Liver (tissue), 9 donors: ENCODE data around the gene AARSD1. TPM values are rescaled to one million over a fixed set of nuclear protein-coding genes. Genes with fewer than 3 reads are reported as not detected.

Source experiments
- DNase-seq: peaks from one replicate; pipeline ENCODE4 v3.0.0-alpha.2; 2017; ENCODE audit warnings: low spot score
- H3K27ac ChIP-seq, 2 donors: one replicate each; pipeline ENCODE4 v1.7.0; 2013; ENCODE audit warnings: inconsistent platforms in 2 of 2, low read length in 2 of 2, control low read depth in 1 of 2, low read depth in 1 of 2, mild to moderate bottlenecking in 1 of 2
- H3K27me3 ChIP-seq, 4 donors: one replicate each; pipeline versions ENCODE4 v1.6.1 to v1.7.0; 2013; ENCODE audit warnings: low read length in 3 of 4, inconsistent platforms in 1 of 4, mild to moderate bottlenecking in 1 of 4, moderate library complexity in 1 of 4; ENCODE audit not compliant: control insufficient read depth in 4 of 4, insufficient read depth in 4 of 4
- H3K36me3 ChIP-seq, 4 donors: one replicate each; pipeline versions ENCODE4 v1.6.1 to v1.7.0; 2013; ENCODE audit warnings: low read length in 3 of 4, mild to moderate bottlenecking in 3 of 4, low read depth in 1 of 4, moderate library complexity in 1 of 4; ENCODE audit not compliant: control insufficient read depth in 4 of 4, insufficient read depth in 3 of 4
- H3K4me1 ChIP-seq, 4 donors: one replicate each; pipeline versions ENCODE4 v1.6.1 to v1.7.0; 2013; ENCODE audit warnings: low read length in 3 of 4, mild to moderate bottlenecking in 3 of 4, moderate library complexity in 1 of 4; ENCODE audit not compliant: control insufficient read depth in 4 of 4, insufficient read depth in 4 of 4
- H3K4me3 ChIP-seq, 3 donors: one replicate each; pipeline versions ENCODE4 v1.6.1 to v1.7.0; 2013; ENCODE audit warnings: low read length in 3 of 3, control low read depth in 1 of 3, low read depth in 1 of 3, mild to moderate bottlenecking in 1 of 3
- H3K9ac ChIP-seq, 2 donors: one replicate each; pipeline ENCODE4 v1.7.0; 2013; ENCODE audit warnings: low read length in 2 of 2, mild to moderate bottlenecking in 2 of 2, moderate library complexity in 2 of 2, control low read depth in 1 of 2, low read depth in 1 of 2
- H3K9me3 ChIP-seq, 4 donors: one replicate each; pipeline versions ENCODE4 v1.6.1 to v1.7.0; 2013; ENCODE audit warnings: low read length in 3 of 4; ENCODE audit not compliant: control insufficient read depth in 4 of 4
- FOXA2 ChIP-seq: IDR thresholded peaks from 2 replicates; pipeline ENCODE4 v1.6.1; 2016; ENCODE audit warnings: antibody characterized with exemption
- GABPA ChIP-seq, 2 donors: IDR thresholded peaks in 1 of 2; conservative IDR thresholded peaks in 1 of 2; 2 replicates each; pipeline ENCODE4 v1.6.1; 2016; ENCODE audit warnings: antibody characterized with exemption in 2 of 2, mild to moderate bottlenecking in 1 of 2, moderate library complexity in 1 of 2
- HNF4A ChIP-seq, 2 donors: conservative IDR thresholded peaks; 2 replicates each; pipeline ENCODE4 v1.6.1; 2016; ENCODE audit warnings: antibody characterized with exemption in 2 of 2, mild to moderate bottlenecking in 2 of 2
- HNF4G ChIP-seq: IDR thresholded peaks from 2 replicates; pipeline ENCODE4 v1.6.1; 2016; ENCODE audit warnings: antibody characterized with exemption
- JUND ChIP-seq, 2 donors: IDR thresholded peaks; 2 replicates each; pipeline ENCODE4 v1.6.1; 2016; ENCODE audit warnings: antibody characterized with exemption in 2 of 2
- NR2F2 ChIP-seq: IDR thresholded peaks from 2 replicates; pipeline ENCODE4 v1.6.1; 2016; ENCODE audit warnings: antibody characterized with exemption
- RAD21 ChIP-seq, 2 donors: IDR thresholded peaks; 2 replicates each; pipeline ENCODE4 v1.6.1; 2016; ENCODE audit warnings: antibody characterized with exemption in 2 of 2, mild to moderate bottlenecking in 2 of 2
- RXRA ChIP-seq, 2 donors: IDR thresholded peaks; 2 replicates each; pipeline ENCODE4 v1.6.1; 2017 to 2018; ENCODE audit warnings: antibody characterized with exemption in 2 of 2, mild to moderate bottlenecking in 1 of 2
- SP1 ChIP-seq: IDR thresholded peaks from 2 replicates; pipeline ENCODE4 v1.6.1; 2018; ENCODE audit warnings: antibody characterized with exemption, mild to moderate bottlenecking
- TAF1 ChIP-seq: conservative IDR thresholded peaks from 2 replicates; pipeline ENCODE4 v1.6.1; 2016; ENCODE audit warnings: antibody characterized with exemption, mild to moderate bottlenecking
- YY1 ChIP-seq: IDR thresholded peaks from 2 replicates; pipeline ENCODE4 v1.6.1; 2016; ENCODE audit warnings: antibody characterized with exemption, mild to moderate bottlenecking
- WGBS: extraction: QIAGEN DNeasy Blood & Tissue Kit; methylation state at CpG from one replicate; pipeline ENCODE4 v1.1.7; 2013; 5-methylcytosine and 5-hydroxymethylcytosine counted together
- polyA plus RNA-seq, 2 donors: library from polyadenylated mRNA; stranded (reverse) in 1 of 2; unstranded in 1 of 2; fragments of 200-250 nt in 1 of 2; fragments of >200 nt in 1 of 2; fragmentation: Nextera tagmentation in 1 of 2; extraction: Ambion mirVana in 1 of 2; gene quantifications; one replicate each; pipeline versions ENCODE4 v1.2.1 to v1.2.3, GENCODE V29; 2013 to 2015
- total RNA-seq, 2 donors: library from RNA; depleted of rRNA; stranded (reverse); fragments of >200 nt; gene quantifications; one replicate each; pipeline ENCODE4 v1.2.3, GENCODE V29; 2014
- TF ChIP-seq, protein P1 (sequence below): IDR thresholded peaks from 2 replicates; pipeline ENCODE4 v1.6.1; 2016; ENCODE audit warnings: antibody characterized with exemption
- TF ChIP-seq, protein P2 (sequence below): IDR thresholded peaks from 2 replicates; pipeline ENCODE4 v1.6.1; 2016; ENCODE audit warnings: antibody characterized with exemption, mild to moderate bottlenecking
- TF ChIP-seq, protein P3 (sequence below): IDR thresholded peaks from 2 replicates; pipeline ENCODE4 v1.6.1; 2016; ENCODE audit warnings: antibody characterized with exemption
- donor health status: healthy.
- donor health status: healthy.
- donor health status: healthy.
- donor health status: healthy.
- donor health status: healthy.

The AARSD1 gene
- total and polyA plus RNA-seq, 4 donors, result 8.2 to 25.2 (median 19.6) TPM

DNA sequence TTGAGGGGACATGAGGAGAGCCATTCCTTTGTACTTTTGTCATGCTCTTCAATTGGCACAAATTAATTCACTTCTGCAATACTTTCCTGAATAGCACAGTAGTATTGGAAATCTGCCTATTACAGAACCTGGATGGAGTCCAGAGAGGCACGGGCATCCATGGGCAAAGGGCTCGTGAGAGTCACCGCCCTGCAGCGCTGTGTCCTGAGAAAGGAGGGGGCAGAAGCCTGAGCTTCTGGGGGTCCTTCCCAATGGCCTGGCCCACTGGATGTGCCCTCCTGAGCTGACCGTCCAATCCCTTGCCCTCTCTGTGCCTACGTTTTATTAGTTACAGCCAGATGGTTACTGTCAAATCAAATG is 60.2 kb downstream of the AARSD1 start:
- H3K4me3 ChIP-seq, result no peak overlapping the region
- no peak for DNase-seq
- H3K4me1 ChIP-seq, result peaks cover 4 to 42% (median 19%) of the 10 kb centered on the region in 4 donors
- H3K27me3 ChIP-seq, result no peaks in the 10 kb centered on the region
- peak overlapping the region in 1 of 2 donors; percentile 2 for H3K27ac ChIP-seq
- no peak overlapping the region for H3K9ac ChIP-seq
- WGBS, result 36% methylated on average over 6 of the region's 6 CpGs
- peaks cover 0 to 40% (median 12%) of the 10 kb centered on the region in 4 donors for H3K36me3 ChIP-seq
- H3K9me3 ChIP-seq, result no peaks in the 10 kb centered on the region
- TF ChIP-seq JUND (IDR thresholded peaks at IDR 0.05), result peak in 1 of 2 donors; percentile 30
- peak; percentile 35 to 79 for TF ChIP-seq RXRA (IDR thresholded peaks at IDR 0.05)
- TF ChIP-seq FOXA2, result no peak
- TF ChIP-seq, protein P1, sequence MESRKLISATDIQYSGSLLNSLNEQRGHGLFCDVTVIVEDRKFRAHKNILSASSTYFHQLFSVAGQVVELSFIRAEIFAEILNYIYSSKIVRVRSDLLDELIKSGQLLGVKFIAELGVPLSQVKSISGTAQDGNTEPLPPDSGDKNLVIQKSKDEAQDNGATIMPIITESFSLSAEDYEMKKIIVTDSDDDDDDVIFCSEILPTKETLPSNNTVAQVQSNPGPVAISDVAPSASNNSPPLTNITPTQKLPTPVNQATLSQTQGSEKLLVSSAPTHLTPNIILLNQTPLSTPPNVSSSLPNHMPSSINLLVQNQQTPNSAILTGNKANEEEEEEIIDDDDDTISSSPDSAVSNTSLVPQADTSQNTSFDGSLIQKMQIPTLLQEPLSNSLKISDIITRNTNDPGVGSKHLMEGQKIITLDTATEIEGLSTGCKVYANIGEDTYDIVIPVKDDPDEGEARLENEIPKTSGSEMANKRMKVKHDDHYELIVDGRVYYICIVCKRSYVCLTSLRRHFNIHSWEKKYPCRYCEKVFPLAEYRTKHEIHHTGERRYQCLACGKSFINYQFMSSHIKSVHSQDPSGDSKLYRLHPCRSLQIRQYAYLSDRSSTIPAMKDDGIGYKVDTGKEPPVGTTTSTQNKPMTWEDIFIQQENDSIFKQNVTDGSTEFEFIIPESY, result no peak
- TF ChIP-seq, protein P2, sequence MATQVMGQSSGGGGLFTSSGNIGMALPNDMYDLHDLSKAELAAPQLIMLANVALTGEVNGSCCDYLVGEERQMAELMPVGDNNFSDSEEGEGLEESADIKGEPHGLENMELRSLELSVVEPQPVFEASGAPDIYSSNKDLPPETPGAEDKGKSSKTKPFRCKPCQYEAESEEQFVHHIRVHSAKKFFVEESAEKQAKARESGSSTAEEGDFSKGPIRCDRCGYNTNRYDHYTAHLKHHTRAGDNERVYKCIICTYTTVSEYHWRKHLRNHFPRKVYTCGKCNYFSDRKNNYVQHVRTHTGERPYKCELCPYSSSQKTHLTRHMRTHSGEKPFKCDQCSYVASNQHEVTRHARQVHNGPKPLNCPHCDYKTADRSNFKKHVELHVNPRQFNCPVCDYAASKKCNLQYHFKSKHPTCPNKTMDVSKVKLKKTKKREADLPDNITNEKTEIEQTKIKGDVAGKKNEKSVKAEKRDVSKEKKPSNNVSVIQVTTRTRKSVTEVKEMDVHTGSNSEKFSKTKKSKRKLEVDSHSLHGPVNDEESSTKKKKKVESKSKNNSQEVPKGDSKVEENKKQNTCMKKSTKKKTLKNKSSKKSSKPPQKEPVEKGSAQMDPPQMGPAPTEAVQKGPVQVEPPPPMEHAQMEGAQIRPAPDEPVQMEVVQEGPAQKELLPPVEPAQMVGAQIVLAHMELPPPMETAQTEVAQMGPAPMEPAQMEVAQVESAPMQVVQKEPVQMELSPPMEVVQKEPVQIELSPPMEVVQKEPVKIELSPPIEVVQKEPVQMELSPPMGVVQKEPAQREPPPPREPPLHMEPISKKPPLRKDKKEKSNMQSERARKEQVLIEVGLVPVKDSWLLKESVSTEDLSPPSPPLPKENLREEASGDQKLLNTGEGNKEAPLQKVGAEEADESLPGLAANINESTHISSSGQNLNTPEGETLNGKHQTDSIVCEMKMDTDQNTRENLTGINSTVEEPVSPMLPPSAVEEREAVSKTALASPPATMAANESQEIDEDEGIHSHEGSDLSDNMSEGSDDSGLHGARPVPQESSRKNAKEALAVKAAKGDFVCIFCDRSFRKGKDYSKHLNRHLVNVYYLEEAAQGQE, result peak; percentile 38
- TF ChIP-seq HNF4A (conservative IDR thresholded peaks at IDR 0.05), result peak; percentile 28 to 67
- TF ChIP-seq RAD21 (IDR thresholded peaks at IDR 0.05), result peak in 1 of 2 donors; percentile 29
- peak; percentile 31 for TF ChIP-seq SP1
- TF ChIP-seq YY1, result peak; percentile 36

DNA sequence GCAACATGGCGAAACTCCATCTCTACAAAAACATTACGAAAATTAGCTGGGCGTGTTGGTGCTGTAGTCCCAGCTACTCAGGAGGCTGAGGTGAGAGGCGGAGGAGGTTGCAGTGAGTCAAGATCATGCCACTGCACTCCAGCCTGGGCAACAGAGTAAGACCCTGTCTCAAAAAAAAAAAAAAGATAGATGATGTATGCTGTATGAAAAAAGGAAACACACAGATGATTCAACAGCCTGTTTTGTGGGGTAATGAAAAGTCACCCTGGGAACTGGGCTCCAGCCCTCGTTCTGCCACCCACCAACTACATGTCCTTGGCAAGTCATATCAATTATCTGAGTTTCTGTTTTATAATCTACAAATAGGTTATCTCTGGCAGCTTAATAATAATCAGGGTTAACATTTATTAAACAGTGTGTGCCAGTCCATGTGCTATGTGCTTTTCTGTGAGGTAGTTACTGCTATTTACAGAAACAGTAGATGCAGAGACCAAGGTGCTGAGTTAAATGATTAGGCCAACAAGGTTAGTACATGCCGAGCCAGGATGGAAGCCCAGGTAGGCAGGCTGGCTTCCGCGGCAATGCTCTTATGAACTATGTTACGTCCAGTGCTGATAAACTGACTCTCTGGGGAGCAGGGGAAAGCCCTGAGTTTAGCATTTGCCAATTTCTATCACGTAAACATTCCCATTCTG is 62.6 kb downstream of the AARSD1 start:
- 36% methylated on average over 10 of the region's 10 CpGs for WGBS
- no peak for DNase-seq
- Histone ChIP-seq H3K9ac (peak overlapping the region; percentile 64 to 73), H3K4me3 (peak overlapping the region; percentile 53 to 93 (median 66)), H3K27ac (peak overlapping the region; percentile 77 to 84), H3K36me3 (peaks cover 0 to 24% (median 6%) of the 10 kb centered on the region in 4 donors), H3K9me3 (no peaks in the 10 kb centered on the region), H3K4me1 (peaks cover 4 to 39% (median 23%) of the 10 kb centered on the region in 4 donors), H3K27me3 (no peaks in the 10 kb centered on the region)
- TF ChIP-seq, protein P3, sequence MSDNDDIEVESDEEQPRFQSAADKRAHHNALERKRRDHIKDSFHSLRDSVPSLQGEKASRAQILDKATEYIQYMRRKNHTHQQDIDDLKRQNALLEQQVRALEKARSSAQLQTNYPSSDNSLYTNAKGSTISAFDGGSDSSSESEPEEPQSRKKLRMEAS, result no peak
- TF ChIP-seq RXRA (IDR thresholded peaks at IDR 0.05), result peak in 1 of 2 donors; percentile 49
- no peak for TF ChIP-seq SP1
- peak; percentile 12 for TF ChIP-seq NR2F2
- no peak for TF ChIP-seq TAF1
- TF ChIP-seq, protein P2, result peak; percentile 51
- TF ChIP-seq HNF4G, result no peak
- TF ChIP-seq GABPA (IDR thresholded peaks at IDR 0.05 in 1 of 2, conservative IDR thresholded peaks at IDR 0.05 in 1 of 2), result no peak
